CD14-positive monocyte (primary cell): ENCODE data around the gene SLCO4A1. TPM values are rescaled to one million over a fixed set of nuclear protein-coding genes. Genes with fewer than 3 reads are reported as not detected.

ENCODE experiments used
- DNase-seq, 3 donors: peaks; one replicate each; pipeline ENCODE4 v3.0.0-alpha.2; 2011 to 2022
- H2AFZ ChIP-seq: 2 replicates; pipeline ENCODE4 v1.6.0; 2012; ENCODE audit warnings: mild to moderate bottlenecking, low read depth, low read length, inconsistent platforms; ENCODE audit not compliant: insufficient read depth, poor library complexity, severe bottlenecking
- H3K27ac ChIP-seq, 2 donors: 1 replicate in 1 of 2; 2 replicates in 1 of 2; pipeline ENCODE4 v1.5.1; 2012 to 2013; ENCODE audit warnings: low read length in 2 of 2, control low read depth in 1 of 2, inconsistent platforms in 1 of 2, low read depth in 1 of 2, mild to moderate bottlenecking in 1 of 2
- H3K27me3 ChIP-seq, 2 donors: one replicate each; pipeline versions ENCODE4 v1.6.0 to v1.6.1; 2011 to 2013; ENCODE audit warnings: low read length in 2 of 2; ENCODE audit not compliant: control insufficient read depth in 2 of 2, insufficient read depth in 2 of 2
- H3K36me3 ChIP-seq, 2 donors: replicated peaks in 1 of 2; 1 replicate in 1 of 2; 2 replicates in 1 of 2; pipeline versions ENCODE4 v1.5.1 to v1.6.1; 2012 to 2013; ENCODE audit warnings: low read length in 2 of 2, control low read depth in 1 of 2, inconsistent platforms in 1 of 2, mild to moderate bottlenecking in 1 of 2; ENCODE audit not compliant: insufficient read depth in 2 of 2, control insufficient read depth in 1 of 2
- H3K4me1 ChIP-seq, 2 donors: 1 replicate in 1 of 2; 2 replicates in 1 of 2; pipeline versions ENCODE4 v1.5.1 to v1.6.1; 2012 to 2013; ENCODE audit warnings: low read length in 2 of 2, control low read depth in 1 of 2, inconsistent platforms in 1 of 2, mild to moderate bottlenecking in 1 of 2, moderate library complexity in 1 of 2; ENCODE audit not compliant: insufficient read depth in 2 of 2, control insufficient read depth in 1 of 2
- H3K4me2 ChIP-seq: replicated peaks from 2 replicates; pipeline ENCODE3; 2012; ENCODE audit warnings: low read length, moderate library complexity, mild to moderate bottlenecking; ENCODE audit not compliant: poor library complexity, severe bottlenecking; ENCODE audit errors: extremely low read depth
- H3K4me3 ChIP-seq, 3 experiments: fragments of 200-600 bp in 1 of 3; sonication (generic) in 1 of 3; replicated peaks in 1 of 3; 1 replicate in 2 of 3; 2 replicates in 1 of 3; pipeline ENCODE4 v1.5.1; 2011 to 2013; ENCODE audit warnings: low read length in 3 of 3, mild to moderate bottlenecking in 3 of 3, control low read depth in 2 of 3, low read depth in 2 of 3, inconsistent platforms in 1 of 3, moderate library complexity in 1 of 3
- H3K79me2 ChIP-seq: 2 replicates; pipeline ENCODE4 v1.6.0; 2012; ENCODE audit warnings: mild to moderate bottlenecking, control low read depth, inconsistent platforms, low read length, moderate library complexity; ENCODE audit not compliant: insufficient read depth
- H3K9ac ChIP-seq: 2 replicates; pipeline ENCODE4 v1.6.0; 2017; ENCODE audit warnings: low read length, mild to moderate bottlenecking; ENCODE audit not compliant: insufficient read depth, poor library complexity, severe bottlenecking
- H3K9me3 ChIP-seq, 2 donors: replicated peaks in 1 of 2; 1 replicate in 1 of 2; 2 replicates in 1 of 2; pipeline versions ENCODE4 v1.5.1 to v1.6.1; 2012 to 2013; ENCODE audit warnings: low read length in 2 of 2, control low read depth in 1 of 2; ENCODE audit not compliant: control insufficient read depth in 1 of 2, insufficient read depth in 1 of 2
- H4K20me1 ChIP-seq: 2 replicates; pipeline ENCODE4 v1.6.0; 2012; ENCODE audit warnings: mild to moderate bottlenecking, low read length, control low read depth, moderate library complexity; ENCODE audit not compliant: insufficient read depth
- H3K27ac Mint-ChIP-seq, 7 donors: one replicate each; pipeline ENCODE4 v1.8.0; 2020; ENCODE audit warnings: mild to moderate bottlenecking in 7 of 7, mixed read lengths in 7 of 7, moderate library complexity in 6 of 7, inconsistent platforms in 2 of 7
- H3K27me3 Mint-ChIP-seq, 3 donors: one replicate each; pipeline ENCODE4 v1.8.0; 2021 to 2022; ENCODE audit warnings: low read depth in 3 of 3, mild to moderate bottlenecking in 3 of 3, mixed read lengths in 3 of 3, moderate library complexity in 3 of 3, inconsistent platforms in 1 of 3
- H3K36me3 Mint-ChIP-seq, 2 donors: one replicate each; pipeline ENCODE4 v1.8.0; 2020; ENCODE audit warnings: mixed read lengths in 2 of 2, inconsistent platforms in 1 of 2, mild to moderate bottlenecking in 1 of 2
- H3K4me1 Mint-ChIP-seq: one replicate; pipeline ENCODE4 v1.8.0; 2020; ENCODE audit warnings: mild to moderate bottlenecking, mixed read lengths
- H3K4me3 Mint-ChIP-seq, 2 donors: one replicate each; pipeline ENCODE4 v1.8.0; 2020; ENCODE audit warnings: mild to moderate bottlenecking in 2 of 2, mixed read lengths in 2 of 2, moderate library complexity in 1 of 2
- H3K9me3 Mint-ChIP-seq, 7 donors: one replicate each; pipeline ENCODE4 v1.8.0; 2020 to 2022; ENCODE audit warnings: mixed read lengths in 7 of 7, mild to moderate bottlenecking in 6 of 7, moderate library complexity in 6 of 7, inconsistent platforms in 2 of 7
- WGBS: methylation state at CpG from one replicate; pipeline ENCODE4 v1.1.5; 2013; ENCODE audit warnings: missing lambda C conversion rate; ENCODE audit not compliant: insufficient coverage; 5-methylcytosine and 5-hydroxymethylcytosine counted together
- intact Hi-C, 2 donors: fragments of 100-400 bp; cut with micrococcal nuclease; formaldehyde crosslinking; loops; one replicate each; pipeline versions ENCODE4 v1.15.0 to v1.15.1; 2023
- polyA plus RNA-seq, 3 donors: library from polyadenylated mRNA; depleted of rRNA in 1 of 3; unstranded in 2 of 3; stranded (reverse) in 1 of 3; fragments of 300-500 nt in 2 of 3; fragments of >200 nt in 1 of 3; fragmentation: Illumina TruSeq in 2 of 3; gene quantifications; 1 replicate in 2 of 3; 2 replicates in 1 of 3; pipeline ENCODE4 v1.2.3, GENCODE V29; 2012 to 2021
- TF ChIP-seq, protein P1 (sequence below): fragments of 200-600 bp; IDR thresholded peaks from one replicate; pipeline ENCODE4 v1.8.0; 2022; ENCODE audit warnings: antibody characterized with exemption, mild to moderate bottlenecking

Gene SLCO4A1
- polyA plus RNA-seq, 3 donors: 0.05 to 0.42 (median 0.26) TPM

DNA sequence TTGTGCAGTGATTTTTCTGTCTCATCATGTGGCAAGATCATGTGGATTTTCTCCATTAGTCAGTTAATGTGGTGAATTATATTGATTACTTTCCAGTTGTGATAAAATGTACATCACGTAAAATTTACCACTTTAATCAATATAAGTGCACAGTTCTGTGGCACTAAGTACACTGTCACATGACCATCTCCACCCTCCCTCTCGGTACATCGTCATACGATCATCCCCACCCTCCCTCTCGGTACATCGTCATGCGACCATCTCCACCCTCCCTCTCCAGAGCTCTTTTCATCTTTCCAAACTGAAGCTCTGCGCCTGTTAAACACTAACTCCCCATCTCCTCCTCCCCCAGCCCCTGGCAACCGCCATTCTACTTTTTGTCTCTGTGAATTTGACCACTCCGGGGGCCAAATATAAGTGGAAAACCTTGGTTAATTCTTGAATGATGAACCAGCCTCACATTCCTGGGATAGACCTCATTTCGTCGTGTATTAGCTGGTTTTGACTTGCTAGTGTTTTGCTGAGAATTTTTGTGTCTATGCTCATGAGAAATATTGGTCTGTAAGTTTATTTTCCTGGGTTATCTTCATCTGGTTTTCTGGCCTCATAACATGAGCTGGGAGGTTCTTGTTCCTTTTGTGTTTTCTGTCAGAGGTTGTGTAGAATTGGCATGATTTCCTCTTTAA is 77.1 kb downstream of the SLCO4A1 start:
- Mint-ChIP-seq H3K9me3 (peaks cover 20 to 35% (median 28%) of the 10 kb centered on the region in 7 donors), H3K27me3 (peaks cover 8 to 10% (median 10%) of the 10 kb centered on the region in 3 donors), H3K4me1 (peaks cover 9% of the 10 kb centered on the region), H3K4me3 (no peak overlapping the region), H3K27ac (no peak overlapping the region), H3K36me3 (peaks cover 26 to 28% of the 10 kb centered on the region in 2 donors)
- 92% methylated on average over 7 of the region's 12 CpGs for WGBS
- no peak overlapping the region for H3K27ac ChIP-seq
- DNase-seq: no peak
- H3K9me3 ChIP-seq: peaks cover 10 to 20% of the 10 kb centered on the region in 2 donors
- H3K4me1 ChIP-seq: peaks cover 0 to 12% of the 10 kb centered on the region in 2 donors
- peaks cover 18% of the 10 kb centered on the region for H4K20me1 ChIP-seq
- H3K9ac ChIP-seq: no peak overlapping the region
- H3K4me2 ChIP-seq: no peak overlapping the region
- no peak overlapping the region for H3K4me3 ChIP-seq
- no peak overlapping the region for H2AFZ ChIP-seq
- intact Hi-C loops: no loop called here
- TF ChIP-seq, protein P1, sequence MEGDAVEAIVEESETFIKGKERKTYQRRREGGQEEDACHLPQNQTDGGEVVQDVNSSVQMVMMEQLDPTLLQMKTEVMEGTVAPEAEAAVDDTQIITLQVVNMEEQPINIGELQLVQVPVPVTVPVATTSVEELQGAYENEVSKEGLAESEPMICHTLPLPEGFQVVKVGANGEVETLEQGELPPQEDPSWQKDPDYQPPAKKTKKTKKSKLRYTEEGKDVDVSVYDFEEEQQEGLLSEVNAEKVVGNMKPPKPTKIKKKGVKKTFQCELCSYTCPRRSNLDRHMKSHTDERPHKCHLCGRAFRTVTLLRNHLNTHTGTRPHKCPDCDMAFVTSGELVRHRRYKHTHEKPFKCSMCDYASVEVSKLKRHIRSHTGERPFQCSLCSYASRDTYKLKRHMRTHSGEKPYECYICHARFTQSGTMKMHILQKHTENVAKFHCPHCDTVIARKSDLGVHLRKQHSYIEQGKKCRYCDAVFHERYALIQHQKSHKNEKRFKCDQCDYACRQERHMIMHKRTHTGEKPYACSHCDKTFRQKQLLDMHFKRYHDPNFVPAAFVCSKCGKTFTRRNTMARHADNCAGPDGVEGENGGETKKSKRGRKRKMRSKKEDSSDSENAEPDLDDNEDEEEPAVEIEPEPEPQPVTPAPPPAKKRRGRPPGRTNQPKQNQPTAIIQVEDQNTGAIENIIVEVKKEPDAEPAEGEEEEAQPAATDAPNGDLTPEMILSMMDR: no peak
- no peaks in the 10 kb centered on the region for H3K36me3 ChIP-seq
- H3K79me2 ChIP-seq: peaks cover 5% of the 10 kb centered on the region
- H3K27me3 ChIP-seq: no peaks in the 10 kb centered on the region

Other genes with a start within 250 kb of the SLCO4A1 start
- gene CABLES2, start 235.2 kb upstream of the SLCO4A1 start, polyA plus RNA-seq: 1 to 10 TPM in 1 of 3 donors, under 1 TPM in 2; 0.60 to 4.0 (median 0.61) TPM
- not detected for gene RBBP8NL, start 215.0 kb upstream of the SLCO4A1 start, polyA plus RNA-seq
- not detected for gene GATA5, start 166.5 kb upstream of the SLCO4A1 start, polyA plus RNA-seq
- 1 to 10 TPM in 1 of 3 donors, under 1 TPM in 2; 0.35 to 2.5 (median 0.40) TPM for gene NTSR1, start 66.3 kb downstream of the SLCO4A1 start, polyA plus RNA-seq
- gene MRGBP, start 154.0 kb downstream of the SLCO4A1 start, polyA plus RNA-seq: 10 to 100 TPM in 2 of 3 donors, 1 to 10 TPM in 1; 9.8 to 10.5 (median 10.2) TPM
- 100 to 1,000 TPM in 1 of 3 donors, 10 to 100 TPM in 2; 47.8 to 114 (median 79.3) TPM for gene OGFR, start 162.3 kb downstream of the SLCO4A1 start, polyA plus RNA-seq
- gene COL9A3, start 174.5 kb downstream of the SLCO4A1 start, polyA plus RNA-seq: 1 to 10 TPM; 1.8 to 4.4 (median 2.6) TPM
- 1 to 10 TPM in 1 of 3 donors, under 1 TPM in 2; 0.38 to 3.5 (median 0.89) TPM for gene TCFL5, start 219.3 kb downstream of the SLCO4A1 start, polyA plus RNA-seq